Fibroblast of peridontal ligament (primary cell): Measurements from ENCODE around the gene COX6A1.
A peak's percentile ranks its signal among the peaks of the same experiment; 100 is the strongest.
"Not testable (repeated sequence)": the region's sequence is repeated elsewhere in the genome, so short reads cannot be mapped to it uniquely, and the experiment has no call there.

ENCODE experiments used
- DNase-seq: peaks from one replicate; pipeline ENCODE4 v3.0.0-alpha.2; 2010; ENCODE audit errors: extremely low read depth

Gene COX6A1

DNA sequence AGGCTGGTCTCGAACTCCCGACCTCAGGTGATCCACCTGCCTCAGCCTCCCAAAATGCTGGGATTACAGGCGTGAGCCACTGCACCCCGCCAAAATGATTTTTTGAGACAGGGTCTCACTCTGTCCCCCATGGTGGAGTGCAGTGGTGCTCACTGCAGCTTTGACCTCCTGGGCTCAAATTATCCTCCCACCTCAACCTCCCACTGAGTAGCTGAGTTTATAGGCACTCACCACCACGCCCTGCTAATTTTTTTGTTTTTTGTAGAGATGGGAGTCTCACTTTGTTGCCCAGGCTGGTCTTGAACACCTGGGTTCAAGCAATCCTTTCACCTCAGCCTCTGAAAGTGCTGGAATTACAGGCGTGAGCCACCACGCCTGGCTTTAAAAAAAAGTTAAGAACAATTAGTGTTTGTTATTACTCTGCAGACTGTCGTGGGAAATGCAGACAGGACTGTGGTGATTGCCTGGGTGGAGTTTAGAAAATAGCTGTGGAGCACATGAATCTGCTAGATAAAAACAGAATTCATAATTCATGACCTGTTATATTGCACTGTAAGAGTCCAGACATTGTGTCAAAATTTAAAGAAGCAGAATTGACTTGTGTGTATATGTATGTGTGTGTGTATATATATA, 9.2 kb upstream of the COX6A1 start:
- DNase-seq = no peak

DNA sequence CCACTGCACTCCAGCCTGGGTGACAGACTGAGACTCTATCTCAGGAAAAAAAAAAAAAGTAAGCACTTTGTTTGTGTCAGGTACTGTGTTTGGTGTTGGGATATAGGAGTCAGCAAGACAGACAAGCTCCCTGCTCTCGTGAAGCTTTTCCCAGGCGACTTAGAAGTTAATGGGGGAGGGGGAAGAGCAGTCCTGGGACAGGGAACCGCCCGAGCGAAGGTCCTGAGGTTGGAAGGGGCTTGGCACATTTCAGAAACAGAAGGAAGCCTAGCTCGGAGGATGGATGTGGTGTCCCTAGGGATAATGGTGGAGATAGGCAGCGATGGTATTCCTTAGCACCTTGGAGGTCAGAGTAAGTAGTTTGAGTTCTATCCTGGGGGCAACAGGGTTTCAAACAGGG, 8.5 kb upstream of the COX6A1 start:
- DNase-seq = no peak

DNA sequence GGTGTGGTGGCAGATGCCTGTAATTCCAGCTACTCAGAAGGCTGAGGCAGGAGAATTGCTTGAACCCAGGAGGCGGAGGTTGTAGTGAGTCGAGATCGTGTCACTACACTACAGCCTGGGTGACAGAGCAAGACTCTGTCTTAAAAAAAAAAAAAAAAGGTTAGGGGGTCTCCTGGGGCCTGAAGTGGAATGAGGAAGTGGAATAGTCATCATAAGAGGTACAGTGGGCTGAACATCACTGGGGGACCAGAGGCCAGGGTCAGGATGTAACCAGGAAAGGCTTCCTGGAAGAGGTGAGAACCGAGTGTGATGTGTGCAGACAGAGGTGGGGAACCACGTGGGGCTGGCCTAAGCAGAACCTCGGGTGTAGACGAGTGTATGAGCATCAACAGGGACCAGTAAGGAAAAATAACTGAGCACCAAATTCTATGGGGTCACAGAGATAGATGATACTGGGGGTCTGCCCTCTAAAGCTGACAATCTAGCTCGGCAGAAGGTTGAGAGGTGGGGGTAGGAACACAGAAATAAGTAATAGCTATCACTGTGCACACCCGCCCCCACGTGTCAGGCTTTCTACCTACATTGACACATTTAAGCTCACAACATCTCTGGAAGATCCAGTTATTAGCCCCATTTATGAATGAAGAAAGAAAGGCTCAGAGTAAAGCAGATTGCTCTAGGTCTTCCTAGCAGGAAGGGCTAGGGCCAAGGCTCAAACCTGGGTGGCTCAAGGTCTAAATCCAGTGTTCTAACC, 5.0 kb upstream of the COX6A1 start:
- no peak for DNase-seq

DNA sequence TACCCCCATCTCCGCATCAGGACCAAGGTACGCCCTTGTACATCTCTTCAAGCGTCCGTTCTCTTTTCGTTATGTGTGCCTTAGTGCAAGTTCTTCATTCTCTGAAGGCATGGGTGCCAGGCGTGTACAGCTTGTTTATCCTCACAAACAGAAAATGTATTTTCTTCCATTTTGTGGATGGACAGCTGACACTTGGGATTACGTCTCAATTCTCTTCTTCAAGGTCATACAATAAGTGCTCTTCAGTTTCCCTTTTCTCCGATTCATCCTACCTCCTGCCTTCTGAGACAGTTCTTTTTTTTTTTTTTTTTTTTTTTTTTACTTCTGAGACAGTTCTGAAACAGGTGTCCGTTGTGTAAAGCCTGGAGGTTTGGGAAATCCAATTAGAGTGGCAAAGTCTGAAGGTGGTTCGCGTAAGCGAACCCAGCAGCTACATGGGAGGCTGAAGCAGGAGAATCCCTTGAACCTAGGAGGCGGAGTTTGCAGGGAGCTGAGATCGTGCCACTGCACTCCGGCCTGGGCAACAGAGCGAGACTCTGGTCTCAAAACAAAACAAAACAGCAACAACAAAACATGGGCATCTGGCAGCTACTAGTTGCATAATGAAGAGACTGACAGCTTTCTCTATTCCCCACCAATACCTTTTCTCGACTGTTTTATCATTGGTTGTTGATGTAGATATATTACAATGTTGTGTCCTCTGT, 734 bp downstream of the COX6A1 start:
- DNase-seq = no peak

DNA sequence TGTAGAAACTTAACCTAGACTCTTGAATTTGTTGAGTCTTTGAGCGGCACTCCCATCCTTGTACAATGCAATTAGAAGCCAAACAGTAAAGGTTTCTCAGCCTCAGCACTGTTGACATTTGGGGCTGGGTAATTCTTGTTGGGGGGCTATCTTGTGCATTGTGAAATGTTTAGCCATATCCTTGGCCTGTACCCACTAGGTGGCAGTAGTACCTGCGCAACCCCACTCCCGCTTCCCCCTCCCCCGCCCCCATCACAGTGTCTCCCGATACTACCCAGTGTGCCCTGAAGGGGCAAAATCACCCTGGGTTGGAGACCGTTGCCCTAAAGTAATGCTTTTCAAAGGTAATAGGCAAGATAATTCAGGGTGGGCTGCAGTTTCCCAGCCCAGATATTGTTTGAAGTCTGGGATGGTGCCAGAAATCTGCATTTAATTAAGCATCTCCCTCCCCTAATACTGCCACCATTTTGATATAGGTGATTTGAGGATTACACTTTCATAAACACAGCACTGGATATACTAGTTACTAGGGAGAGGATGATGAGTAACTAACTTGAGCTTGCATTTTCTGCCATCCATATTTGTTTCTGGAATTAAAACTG, 1.8 kb downstream of the COX6A1 start:
- DNase-seq = peak; percentile 44

DNA sequence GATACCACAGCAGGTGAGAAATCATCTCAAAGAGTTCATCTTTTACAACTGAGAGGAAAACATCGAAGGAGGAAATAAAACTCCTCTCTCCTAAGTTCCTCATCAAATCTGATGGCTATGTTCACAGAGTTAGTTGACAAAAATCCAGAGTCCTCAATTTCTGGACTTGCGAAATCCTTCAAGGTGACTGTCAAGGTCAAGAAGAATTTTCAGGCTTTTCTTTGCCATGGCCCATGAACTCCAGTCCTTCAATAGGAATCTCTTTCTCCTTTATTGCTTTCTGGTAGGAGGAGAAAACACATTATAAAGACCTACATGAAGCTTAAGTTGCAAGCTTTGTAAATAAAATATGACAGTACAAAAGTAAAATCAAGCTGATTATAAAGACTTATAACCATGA, 6.8 kb downstream of the COX6A1 start:
- DNase-seq = no peak

DNA sequence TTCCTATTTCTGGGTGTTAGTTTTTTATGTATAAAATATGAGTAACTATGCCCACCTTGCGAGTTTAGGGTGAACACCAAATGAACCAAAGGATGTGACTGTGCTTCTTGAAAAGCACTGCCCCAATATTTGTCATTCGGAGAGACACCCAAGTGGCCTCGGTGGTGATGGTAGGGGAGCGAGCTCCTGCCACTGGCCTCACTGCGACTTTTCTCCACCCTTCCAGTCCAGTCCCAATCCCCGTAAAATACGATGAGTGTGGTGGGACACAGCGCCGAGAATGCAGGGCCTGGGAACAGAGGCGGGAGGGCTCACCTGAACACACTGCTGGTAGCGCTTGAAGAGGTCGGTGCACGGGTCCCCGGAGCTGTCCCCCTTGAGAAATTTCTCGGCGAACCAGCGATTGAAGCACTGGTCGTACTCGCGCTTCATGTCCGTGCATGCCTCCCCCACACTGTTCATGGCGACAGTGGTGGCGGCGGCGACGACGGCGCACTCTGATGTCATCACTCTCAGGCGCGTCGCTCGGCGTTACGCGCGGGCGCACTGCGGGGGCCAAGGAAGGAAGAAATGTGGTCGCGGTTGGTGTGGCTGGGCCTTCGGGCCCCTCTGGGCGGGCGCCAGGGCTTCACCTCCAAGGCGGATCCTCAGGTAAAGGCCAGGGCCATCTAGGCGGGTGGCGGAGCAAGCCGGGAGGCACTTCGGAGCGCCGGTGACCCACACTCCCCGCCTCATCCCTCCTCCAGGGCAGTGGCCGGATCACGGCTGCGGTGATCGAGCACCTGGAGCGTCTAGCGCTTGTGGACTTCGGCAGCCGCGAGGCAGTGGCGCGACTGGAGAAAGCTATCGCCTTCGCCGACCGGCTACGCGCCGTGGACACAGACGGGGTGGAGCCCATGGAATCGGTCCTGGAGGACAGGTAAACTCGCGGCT, 8.3 kb downstream of the COX6A1 start, which contains the start of the genes GATC and TRIAP1:
GATC (plus strand) TSS at position 534 of the 933 bp plus-strand sequence; CDS start at position 571, 37 bp downstream.
TRIAP1 (minus strand) TSS at position 474 of the 933 bp plus-strand sequence; CDS start at position 462, 12 bp downstream.
- DNase-seq = peak; percentile 67

DNA sequence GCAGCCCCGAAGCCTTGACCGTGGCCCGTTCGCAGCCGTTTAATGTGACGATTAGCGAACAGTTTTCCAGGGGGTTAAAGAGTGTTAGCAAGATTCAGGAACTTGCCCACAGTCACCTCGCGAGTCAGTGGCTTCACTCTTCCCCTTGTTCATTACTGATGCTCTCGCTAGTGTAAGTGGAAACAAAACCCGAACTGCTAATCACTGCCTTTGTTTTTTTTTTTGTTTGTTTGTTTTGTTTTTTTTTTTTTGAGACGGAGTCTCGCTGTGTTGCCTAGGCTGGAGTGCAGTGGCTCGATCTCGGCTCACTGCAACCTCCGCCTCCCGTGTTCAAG, 8.9 kb downstream of the COX6A1 start:
- not testable (repeated sequence) for DNase-seq

DNA sequence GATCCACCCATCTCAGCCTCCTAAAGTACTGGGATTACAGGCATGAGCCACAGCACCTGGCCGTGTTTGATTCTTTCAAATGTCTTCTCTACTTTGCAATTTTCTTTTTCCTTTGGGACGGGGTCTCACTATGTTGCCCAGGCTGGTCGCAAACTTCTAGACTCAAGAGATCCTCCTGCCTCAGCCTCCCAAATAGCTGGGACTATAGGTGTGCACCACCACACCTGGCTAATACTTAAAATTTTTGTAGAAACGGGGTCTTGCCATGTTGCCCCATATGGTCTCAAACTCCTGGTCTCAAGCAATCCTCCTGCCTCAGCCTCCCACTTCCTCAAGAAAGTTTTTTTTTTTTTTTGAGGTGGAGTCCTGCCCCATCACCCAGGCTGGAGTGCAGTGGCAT, 10.1 kb downstream of the COX6A1 start:
- DNase-seq = no peak

DNA sequence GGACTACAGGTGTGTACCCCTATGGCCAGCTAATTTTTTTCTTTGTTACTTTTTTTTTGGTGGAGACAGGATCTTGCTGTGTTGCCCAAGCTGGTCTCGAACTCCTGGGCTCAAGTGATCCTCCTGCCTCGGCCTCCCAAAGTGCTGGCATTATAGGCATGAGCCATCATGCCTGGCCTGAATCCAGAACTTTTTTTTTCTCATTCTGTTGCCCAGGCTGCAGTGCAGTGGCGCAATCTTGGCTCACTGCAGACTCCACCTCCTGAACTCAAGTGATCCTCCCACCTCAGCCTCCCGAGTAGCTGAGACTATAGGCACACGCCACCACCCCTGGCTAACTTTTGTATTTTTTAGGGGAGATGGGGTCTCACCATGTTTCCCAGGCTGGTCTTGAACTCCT, 14.6 kb downstream of the COX6A1 start:
- not testable (repeated sequence) for DNase-seq

DNA sequence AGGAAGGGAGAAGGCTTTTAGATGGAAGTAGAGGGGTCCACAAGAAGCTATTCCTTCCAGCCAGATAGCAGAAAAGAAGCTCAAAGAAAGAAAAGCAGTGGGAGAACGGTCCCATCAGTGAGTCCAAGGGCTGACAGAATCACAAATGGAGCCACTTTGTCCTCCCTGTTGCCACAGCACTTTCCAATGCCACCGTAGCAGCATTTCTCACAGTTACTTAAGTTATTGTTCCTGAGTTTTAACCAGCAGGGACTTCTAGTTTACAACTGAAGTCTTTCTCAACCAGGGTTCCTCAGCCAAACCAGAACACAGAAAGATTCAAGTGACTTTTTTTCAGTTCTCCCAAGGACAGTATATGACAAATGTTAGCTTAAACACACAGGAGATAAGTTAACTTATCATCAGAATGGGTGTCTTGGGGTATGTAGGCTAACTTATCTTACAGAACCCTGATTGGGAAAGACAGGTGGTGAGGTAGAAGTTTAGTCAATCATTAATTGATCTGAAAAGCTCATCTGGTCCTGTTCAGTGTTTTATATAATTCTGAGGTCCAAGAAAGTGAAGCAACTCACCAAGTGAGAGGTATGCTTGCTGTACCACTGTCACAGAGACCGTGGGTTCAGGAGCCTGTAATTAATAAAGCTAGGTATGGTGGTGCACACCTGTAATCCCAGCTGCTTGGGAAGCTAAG, 15.3 kb downstream of the COX6A1 start:
- DNase-seq = no peak

DNA sequence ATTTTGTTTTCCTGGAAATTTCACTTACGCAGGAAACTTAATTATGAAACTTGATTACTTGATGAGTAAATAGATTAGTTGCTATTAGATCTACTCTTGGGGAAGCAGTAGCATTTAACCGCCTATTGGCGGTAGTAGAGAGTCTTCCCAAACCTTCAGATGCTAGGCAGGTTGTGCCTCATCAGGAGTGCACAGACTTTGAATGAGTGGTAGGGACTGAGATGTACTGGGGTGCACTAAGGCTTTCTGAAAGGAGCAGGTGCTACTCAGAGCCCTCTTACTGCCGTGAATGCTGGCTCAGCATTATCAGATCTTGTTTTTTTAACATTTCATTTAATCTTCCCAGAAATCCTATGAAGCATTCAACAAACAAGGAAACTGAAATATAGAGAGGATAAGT, 16.1 kb downstream of the COX6A1 start:
- peak; percentile 21 for DNase-seq

DNA sequence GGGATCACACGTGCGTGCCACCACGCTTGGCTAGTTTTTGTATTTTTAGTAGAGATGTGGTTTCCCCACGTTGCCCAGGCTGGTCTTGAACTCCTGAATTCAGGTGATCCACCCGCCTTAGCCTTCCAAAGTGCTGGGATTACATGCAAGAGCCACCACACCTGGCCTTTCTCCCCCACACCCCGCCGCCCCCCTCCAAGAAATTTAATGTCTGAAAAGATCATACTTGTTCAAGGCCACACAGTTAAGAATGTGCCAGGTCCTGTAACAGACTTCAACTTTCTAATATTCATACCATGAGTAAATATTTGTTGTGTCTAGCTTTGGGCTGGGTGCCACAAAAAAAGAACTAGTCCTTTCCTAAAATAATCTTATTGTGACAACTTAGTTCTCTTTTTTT, 17.4 kb downstream of the COX6A1 start:
- no peak for DNase-seq

DNA sequence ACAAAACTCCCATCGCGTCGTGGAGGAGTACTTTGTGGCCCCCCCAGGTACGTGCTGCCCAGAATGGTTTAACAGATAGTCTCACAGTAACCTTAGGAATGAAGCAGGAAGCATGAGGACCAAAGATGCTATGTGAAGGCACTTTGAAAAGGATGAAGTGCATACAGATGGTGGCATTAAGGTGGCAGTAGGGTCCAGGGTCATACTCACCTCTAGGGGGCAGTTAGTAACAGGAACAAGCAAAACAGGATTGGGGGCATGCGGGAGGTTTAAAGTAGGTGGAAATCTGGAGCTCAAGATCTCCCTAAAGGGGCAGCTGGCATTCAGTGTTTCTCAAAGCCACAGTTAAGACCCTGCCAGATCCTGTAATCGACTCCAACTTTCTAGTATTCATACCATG, 19.2 kb downstream of the COX6A1 start:
- no peak for DNase-seq

DNA sequence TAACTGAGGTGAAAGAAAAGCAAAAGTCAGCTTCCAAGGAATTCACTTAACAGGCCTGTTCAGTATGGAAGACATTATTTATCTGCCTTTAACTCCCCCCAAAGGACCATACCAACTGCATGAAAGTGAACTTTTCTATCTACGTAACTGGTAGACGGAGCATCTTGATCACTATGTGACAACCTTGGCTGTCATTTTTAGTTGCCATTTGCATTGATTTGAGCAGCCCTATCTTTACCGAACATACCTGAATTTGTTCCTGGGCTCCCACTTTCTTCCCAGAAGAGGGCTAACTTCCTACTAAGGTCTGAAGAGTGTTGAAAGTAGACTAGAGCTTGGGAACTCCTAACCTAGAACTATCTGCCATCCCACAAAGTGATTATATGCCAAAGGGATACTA, 22.2 kb downstream of the COX6A1 start:
- DNase-seq = no peak

DNA sequence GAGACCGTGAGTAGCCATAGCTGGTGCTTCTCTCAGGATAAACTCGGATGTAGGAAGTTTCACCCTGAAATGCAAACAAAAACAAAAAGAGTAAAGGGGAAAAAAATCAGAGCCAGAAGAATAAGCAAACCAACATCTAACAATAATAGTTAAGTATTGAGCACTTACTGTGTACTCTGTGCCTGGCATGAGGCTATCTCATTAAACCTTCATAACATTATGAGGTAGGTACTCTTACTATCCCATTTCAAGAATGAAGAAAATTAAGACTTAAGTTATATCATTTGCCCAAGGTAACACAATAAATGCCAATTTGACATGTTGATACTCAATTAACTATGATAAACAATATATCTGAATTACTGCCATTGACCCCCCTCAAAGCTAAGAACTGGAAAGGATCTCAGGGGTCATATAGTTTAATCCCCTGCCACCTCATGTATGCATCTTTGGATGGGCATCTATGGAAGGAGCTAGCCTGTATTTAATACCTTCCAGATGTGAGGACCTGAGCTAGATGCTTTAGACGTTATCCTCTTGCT, 24.3 kb downstream of the COX6A1 start:
- DNase-seq = no peak

DNA sequence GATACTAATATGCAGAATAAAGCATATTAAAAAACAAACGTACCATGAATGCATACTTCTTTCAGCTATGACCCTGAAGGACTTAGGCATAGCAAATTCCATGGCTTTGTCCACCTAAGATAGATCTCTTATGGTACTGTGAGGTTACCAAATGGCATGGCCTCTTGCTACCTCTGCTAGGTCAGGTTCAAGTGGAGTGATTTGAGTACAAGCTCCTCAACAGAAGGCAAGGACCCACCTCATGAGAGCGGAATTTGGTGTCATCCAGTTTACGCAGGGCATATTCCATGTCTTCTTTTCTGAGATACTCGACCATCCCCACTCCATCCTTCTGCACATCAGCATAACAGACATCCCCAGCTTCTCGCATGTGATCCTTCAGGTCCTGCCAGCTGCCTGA, 25.8 kb downstream of the COX6A1 start:
- no peak for DNase-seq

DNA sequence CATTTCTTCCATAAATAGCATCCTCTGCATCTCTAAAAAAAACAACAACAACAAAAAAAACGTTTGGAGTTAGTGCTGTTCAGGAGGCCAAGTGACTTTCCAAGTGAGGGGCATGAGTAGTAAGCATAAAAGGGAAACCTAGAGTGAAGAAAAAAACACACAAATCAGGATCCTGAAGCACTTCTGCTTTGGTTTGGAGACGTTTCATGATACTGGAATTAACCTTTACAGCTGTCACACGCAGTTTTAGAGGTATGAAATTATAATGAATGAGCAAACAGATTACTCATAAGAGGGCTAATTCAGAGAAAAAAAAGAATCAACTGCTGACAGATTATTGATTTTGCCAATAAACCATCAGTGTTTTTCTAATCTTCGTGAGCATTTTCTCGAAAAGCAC, 27.8 kb downstream of the COX6A1 start:
- no peak for DNase-seq

DNA sequence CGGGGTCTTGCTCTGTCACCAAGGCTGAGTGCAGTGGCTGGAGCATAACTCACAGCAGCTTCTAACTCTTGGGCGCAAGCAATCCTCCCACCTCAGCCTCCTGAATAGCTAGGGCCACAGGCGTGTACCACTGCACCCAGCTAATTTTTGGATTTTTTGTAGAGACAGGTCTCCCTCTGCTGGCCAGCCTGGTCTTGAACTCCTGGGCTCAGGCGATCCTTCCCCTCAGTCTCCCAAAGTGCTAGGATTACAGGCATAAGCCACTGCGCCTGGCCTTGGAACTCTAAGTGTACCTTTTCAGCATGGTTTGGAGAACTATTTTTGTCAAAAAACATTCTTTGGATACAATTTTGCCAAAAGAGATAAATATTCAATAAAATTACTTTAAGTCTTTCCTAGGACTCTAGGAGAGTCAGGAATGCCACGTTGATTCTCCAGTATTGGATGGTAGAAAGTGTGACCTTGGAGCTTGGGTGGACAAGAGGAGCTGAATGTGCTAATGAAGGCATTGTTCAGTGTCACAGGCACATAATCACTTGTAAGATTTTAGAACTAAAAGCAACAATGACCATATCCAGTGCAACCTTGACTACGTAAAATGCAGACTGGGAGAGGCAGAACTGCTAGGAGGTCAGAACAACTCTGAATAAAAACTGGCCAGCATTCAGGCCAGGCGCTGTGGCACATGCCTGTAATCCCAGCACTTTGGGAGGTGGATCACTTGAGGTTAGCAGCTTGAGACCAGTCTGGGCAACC, 28.8 kb downstream of the COX6A1 start:
- peak; percentile 57 for DNase-seq

DNA sequence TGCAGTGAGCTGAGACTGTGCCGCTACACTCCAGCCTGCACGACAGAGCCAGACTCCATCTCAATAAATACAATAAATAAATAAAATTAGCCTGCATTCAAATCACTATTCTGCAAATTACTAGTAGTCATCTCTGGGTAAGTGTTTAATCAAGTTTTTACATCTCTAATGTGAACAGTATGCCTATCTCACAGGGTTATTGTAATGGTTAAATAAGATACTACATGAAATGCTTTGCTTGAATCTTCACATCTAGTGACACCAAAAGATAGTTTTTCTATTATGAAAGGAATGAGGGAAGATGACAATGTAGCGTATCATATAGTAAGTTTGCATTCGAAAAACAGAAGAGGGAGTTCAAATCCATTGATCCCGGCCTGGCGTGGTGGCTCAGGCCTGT, 29.5 kb downstream of the COX6A1 start:
- no peak for DNase-seq
